ENCODE data around the gene F8.

F8 gene

GRCh38 chrX:154809939-154810665 lies 212.4 kb downstream of the F8 start:
- DNase-seq: no peak

- no peak for DNase-seq
Measured at GRCh38 chrX:154806837-154807501, 215.6 kb downstream of the F8 start.

- no peak for DNase-seq
Measured at GRCh38 chrX:154805696-154806091, 216.8 kb downstream of the F8 start.

DNA sequence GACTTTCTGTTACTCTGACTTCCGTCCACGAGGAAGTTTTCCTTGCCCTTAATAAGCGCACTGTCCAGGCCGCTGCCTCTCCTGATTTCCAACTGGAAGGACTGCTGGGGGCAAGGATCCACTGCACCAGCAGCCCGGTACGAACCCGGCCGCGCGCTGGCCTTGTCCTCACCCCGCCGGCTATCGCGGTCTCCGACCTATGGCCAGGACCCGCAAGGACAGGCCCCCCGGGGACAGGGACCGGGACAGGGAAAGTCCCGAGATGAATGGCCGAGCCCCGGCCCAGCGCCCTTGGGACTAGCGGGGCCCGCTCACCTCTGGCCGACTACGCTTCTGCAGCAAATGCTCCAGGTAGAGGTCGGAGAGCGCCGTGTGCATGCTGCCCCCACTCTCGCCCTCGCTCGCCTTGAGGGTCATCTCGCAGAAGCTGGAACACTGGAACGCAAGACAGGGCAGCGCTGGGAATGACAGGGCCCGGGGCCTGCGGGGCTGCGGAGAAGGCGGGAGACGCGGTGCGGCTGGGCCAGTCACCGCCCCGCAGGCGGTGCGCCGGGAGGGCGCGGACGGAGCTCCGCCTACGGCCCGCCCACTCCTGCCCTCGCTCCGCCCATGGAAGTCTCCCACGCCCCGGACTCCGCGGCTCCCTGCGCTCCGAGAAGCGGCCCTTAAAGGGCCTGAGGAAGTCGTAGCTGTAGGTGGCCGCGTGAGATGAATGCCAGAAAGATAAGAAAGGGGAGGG lies 217.4 kb downstream of the F8 start, which contains the start of gene MPP1:
Gene MPP1 (minus strand): TSS at position 529 of the 739 bp plus-strand sequence. CDS start 112 bp downstream, at position 417.
- DNase-seq: peak; percentile 85

DNA sequence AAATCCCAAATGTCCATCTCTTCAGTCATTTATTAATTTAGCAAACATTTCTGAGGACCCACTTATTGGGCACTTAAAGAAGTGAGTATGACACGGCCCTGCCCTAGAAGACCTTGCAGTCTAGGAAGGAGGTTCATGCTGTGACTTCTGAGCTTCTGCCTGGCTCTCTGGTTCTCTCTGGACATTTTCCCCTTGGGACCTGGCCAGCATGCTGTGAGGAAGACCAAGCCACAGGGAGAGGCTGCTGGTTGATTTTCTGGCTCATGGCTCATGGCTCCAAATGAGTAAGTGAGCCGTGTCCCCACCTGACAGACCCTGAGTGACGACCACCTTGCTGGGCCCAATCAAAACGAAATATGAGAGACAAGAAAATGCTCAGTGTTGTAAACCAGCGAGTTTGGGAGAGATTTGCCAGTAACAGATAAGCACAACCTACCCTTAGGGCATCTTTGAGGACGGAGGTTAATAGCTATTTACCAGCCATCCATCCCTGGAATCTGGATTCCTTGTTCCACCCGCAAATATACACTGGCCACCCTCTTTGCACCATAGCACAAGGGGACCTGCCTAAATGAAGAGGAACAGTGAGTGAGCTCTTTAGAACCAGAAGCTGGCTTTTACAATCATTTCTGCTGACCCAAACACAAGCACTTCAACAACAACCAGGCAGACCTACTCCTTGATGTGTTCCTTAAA lies 218.1 kb downstream of the F8 start:
- no peak for DNase-seq

DNA sequence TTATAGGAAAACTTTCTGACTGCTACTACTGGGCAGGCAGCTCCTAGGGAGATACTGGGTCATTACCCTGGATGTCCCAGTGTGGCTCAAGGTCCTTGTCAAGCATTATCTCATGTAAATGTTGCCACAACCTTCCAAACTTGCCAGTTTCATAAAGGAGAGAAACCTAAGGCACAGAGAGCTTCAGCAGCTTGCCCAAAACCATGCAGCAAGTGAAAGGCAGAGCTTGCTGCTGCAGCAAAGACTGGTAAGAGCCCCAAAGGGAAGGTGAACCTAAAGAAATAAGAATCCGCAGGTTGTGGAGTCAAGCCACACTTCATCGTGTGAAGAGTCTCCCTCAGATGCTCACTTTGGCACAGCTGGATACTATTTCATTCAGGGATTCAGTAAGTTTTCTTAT lies 219.6 kb downstream of the F8 start:
- no peak for DNase-seq

DNA sequence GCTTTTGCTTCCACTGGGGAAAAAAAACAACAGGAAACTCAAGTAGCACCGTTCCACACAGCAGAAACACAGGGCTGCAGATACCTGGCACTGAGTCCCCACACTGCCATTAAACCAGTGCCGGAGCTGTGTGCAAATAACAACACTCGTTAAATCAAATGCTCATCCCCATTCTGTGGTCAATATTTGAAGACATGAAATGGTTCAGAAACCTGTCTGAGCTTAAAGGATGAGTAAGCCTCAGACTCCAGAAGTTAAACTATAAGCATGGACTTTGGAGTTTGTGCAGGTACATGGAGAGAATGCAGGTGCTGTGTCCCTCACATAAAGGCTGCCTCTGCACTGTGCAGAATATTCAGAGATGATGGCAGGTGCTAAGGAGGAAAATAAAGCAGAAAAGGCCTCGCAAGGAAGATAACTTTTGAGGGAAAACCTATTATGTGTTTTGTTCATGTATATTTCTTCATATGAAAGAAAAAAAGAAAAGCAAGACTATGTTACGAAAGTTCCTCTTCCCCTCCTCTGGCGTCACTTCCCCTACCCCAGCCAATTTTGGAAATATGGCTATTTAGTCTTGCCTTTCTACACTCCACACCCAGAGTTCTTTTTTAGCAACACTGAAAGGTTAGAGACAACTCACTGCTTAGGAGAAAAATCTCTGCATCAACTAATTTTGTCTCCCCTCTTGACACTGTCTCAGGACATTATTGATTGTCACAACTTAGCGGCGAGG lies 221.9 kb downstream of the F8 start:
- DNase-seq: no peak

DNA sequence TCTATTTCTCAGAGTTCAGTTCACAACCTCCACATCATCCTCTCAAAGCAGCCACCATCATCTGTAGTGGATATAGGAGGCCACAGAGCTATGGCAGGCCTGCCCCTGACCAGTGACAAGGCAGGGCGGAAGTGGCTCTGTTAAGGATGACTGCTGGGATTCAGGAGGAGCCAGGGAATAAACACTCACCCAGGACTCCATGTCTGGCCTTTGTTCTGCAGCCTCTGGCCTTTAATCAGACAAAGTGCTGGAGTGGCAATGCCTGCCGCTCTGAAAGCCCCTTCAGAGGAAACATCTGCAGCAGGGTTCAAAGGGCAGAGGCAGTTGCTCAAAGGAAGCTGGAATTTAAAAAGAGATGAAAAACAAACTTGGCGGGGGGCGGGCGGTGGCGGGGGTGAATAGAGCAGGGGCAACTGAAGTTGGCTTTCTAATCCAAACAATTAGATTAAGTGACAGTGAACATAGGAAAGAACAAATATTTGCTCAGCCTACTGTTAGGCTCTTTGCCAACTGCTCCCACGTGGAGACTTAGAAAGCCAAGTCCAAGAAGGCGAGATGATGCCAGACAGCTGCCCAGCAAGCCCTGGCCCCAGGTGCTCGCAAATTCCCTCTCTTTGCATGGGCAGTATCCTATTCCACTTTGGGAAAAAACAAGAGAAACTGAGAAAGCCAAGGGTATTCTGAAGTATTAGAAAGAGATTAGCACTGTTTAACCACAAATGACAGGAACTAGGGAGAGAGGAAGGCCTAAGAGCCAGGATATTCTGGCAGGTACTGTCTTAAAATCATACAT lies 222.8 kb downstream of the F8 start:
- DNase-seq: peak; percentile 92

DNA sequence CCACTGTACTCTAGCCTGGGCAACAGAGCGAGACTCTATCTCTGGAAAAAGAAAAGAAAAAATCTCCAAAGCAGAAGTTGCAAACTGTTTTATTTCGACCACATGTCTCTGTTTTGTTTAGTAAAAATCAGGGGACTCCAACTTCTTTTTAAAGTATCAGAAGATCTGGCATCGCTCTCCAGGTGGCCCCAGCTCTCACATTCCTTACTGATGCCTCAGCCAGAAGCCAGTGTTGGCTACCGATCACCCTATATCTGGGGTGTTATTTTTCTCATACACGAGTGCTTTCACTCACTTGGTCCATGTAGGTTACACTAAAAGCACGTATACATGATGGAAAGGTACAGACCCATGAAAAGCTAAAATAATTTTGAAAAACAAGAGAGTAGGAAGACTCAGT lies 225.5 kb downstream of the F8 start:
- no peak for DNase-seq

GRCh38 chrX:154795016-154795415 lies 227.5 kb downstream of the F8 start:
- DNase-seq: no peak

- no peak for DNase-seq
Measured at GRCh38 chrX:154793084-154793795, 229.3 kb downstream of the F8 start.

- no peak for DNase-seq
Measured at GRCh38 chrX:154791939-154792338, 230.6 kb downstream of the F8 start.

DNA sequence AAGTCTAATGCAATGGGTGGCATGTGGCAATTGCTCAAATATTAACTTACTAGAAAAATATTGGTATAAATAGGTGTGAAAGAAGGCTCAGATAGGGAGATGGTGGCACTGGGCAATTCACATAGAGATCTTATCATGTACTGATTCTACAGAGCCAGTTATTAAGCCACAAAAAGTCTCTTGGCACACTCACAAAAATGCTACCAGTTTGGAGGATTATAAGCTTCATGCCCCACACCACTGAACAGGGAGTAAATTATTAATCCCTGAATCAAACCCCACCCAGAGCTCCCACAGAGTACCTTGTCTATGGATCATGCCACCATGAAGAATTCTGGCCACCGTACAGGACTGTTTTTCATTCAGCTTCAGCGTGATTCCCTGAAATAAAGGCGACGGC lies 231.1 kb downstream of the F8 start:
- DNase-seq: no peak

Measured in NCI-H82 (cell line).